ENCODE results near the gene ALG9.

ALG9 gene

DNA sequence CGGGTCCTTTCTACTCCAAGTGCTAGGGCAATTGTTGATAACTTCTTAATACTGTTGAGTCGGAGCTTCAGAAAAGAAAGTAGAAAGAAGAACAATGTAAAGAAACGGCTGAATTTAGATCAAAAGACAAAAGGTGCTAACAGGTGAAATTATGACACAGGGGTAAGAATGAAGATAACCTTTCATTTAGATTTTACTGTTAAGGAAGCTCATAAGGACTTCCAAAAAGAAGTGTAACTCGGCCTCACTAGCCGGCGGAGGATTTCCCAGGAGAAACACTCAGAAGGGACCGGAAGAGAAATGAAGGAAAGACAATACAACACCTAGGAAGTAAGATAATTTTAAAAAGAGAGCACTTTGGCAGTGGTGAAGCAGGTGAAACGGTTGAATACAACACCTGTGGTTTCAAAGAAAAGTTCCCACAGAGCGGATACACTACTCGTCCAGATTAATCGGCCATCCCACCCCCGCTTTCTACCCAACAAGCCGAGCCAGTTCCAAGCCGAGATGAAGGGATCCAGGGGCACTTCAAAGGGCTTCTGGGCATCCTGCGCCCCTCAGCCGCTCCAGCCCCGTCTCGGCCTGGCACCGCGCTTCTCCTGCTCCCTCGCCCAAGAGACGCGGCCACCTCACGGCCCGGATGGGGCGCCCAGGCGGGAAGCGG, 105.9 kb downstream of the ALG9 start:
- peak; percentile 29 for DNase-seq (ENCODE audit: low read depth)

GRCh38 chr11:111764621-111765020, 106.8 kb downstream of the ALG9 start:
- peak; percentile 51 for DNase-seq (ENCODE audit: low read depth)

DNA sequence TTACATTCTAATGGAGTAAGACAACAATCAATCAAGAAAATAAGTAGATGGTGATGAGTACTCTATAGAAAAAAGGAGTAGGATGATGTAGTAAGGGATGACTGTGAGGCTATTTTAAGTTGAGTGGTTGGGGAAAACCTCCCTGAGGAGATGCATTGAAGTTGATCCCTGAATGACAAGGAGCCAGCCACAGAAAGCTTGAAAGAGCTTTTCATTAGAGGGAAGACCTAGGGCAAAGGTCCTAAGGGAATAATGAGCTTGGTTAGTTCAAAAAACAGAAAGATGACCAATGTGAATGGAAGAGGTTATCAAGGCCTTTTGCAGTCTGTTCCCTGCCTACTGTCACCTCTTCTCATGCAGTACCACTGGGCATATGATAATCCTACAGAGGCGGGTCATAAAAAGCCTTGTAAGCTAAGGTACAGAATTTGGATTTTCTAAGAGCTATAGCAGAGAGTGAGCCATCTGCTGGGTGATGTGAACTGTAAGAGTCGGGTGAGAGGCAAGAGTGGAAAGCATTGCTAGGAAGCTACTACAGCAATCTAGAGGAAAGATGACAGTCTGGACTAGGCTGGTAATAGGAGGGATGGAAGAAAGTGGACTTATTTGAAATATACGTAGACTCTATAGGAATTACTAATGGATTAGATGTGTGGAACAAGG, 108.3 kb downstream of the ALG9 start:
- no peak for DNase-seq (ENCODE audit: low read depth)

DNA sequence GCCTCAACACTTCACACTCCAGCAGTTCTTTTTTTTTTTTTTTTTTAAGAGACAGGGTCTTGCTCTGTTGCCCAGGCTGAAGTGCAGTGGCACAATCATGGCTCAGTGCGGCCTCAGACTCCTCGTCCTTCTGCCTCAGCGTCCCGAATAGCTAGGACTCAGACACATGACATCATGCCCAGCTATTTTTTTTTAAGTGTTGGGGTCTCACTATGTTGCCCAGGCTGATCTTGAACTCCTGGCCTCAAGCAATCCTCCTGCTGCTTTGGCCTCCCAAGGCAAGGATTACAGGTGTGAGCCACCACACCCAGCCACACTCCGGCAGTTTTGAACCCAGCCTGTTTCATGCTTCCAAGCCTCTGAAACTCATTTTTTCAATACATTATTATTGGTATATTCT, 108.9 kb downstream of the ALG9 start:
- DNase-seq (ENCODE audit: low read depth): no peak

DNA sequence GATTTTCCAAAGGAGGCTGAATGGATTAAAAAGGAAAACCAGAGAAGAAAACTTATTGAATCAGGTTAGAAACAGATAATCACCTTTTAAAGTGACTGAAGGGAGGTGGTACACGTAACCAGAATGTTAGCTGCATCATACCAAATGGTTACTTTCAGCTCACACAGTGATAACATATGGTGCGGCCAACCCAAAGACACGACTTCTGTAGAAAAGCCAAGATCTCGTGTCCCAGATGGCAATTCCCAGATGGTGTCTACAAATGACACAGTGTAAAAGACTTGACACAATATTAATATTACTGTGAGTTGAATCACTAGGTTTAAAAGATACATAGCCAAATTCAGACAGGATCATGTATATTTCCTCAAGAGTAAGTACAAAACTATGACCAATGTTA, 110.3 kb downstream of the ALG9 start:
- DNase-seq (ENCODE audit: low read depth): no peak

GRCh38 chr11:111759778-111760407, 111.5 kb downstream of the ALG9 start:
- DNase-seq (ENCODE audit: low read depth): no peak

DNA sequence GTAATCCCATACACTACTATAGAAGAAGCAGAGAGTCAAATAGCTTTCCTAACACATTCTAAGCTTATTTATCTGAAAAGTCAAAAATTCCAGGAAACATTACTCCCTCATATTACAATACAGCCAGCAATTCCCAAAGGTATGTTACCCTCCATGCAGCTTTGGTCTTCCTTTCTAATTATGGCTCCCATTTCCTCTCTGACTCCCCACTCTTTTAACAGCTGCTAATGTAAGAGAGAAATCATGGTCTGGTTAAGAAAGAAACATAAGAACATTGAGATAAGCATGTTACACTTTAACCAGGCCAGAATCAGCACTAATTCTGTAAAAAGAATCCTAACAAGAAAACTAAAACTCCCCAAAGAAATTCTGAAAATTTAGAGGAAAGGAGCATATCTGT, 112.0 kb downstream of the ALG9 start:
- DNase-seq (ENCODE audit: low read depth): no peak

GRCh38 chr11:111756097-111756496, 115.3 kb downstream of the ALG9 start:
- no peak for DNase-seq (ENCODE audit: low read depth)

- DNase-seq (ENCODE audit: low read depth): no peak
Observed at GRCh38 chr11:111749646-111750045, 121.7 kb downstream of the ALG9 start.

GRCh38 chr11:111748035-111748804, 123.2 kb downstream of the ALG9 start:
- DNase-seq (ENCODE audit: low read depth): no peak

DNA sequence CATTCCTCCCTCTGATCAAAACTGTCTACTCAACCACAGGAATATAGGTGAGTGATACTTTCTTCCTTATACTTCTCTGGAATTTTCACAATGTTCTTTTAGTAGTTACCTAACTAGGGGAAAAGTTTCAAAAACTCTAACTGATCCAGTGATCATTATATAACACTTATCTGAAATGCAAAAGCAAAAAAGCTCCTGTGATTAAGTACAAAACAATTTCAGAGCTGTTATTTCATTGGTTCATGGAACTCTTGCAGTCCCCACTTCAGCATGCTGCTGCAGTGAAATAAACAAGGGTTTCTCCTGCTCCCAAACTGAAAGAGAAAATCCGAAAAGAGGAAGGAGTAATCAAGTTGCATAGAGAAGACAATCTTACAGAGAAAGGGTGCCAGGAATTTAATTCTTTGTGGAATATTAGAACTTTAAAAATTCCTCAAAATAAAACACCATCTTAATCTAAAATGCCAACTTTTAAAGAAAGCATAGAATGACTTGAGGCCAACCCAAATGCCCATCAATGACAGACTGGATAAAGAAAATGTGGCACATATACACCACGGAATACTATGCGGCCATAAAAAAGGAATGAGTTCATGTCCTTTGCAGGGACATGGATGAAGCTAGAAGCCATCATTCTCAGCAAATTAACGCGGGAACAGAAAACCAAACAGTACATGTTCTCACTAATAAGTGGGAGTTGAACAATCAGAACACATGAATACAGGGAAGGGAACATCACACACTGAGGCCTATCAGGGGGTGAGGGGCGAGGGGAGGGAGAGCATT, 125.5 kb downstream of the ALG9 start:
- DNase-seq (ENCODE audit: low read depth): peak; percentile 65

- no peak for DNase-seq (ENCODE audit: low read depth)
Observed at GRCh38 chr11:111743700-111744099, 127.7 kb downstream of the ALG9 start.

DNA sequence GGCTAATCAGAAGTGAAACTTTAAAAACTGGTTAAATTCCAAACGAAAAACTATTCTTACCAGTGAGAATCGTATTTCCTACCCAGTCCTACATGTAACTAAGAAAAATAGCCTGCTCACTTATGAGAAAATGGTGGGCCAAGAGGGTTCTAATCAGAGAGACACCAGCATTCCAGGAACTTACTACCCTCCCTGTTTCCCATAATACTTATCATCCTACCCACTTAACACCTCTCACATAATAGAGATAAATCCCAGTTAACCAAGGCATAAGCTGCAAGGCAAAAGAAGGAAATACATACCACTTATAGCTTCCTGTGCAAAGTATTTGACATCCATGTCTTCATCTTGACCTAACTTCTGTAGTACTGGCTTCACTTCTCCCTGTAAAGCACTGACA, 129.6 kb downstream of the ALG9 start:
- DNase-seq (ENCODE audit: low read depth): no peak

GRCh38 chr11:111739299-111739698, 132.1 kb downstream of the ALG9 start:
- DNase-seq (ENCODE audit: low read depth): no peak

DNA sequence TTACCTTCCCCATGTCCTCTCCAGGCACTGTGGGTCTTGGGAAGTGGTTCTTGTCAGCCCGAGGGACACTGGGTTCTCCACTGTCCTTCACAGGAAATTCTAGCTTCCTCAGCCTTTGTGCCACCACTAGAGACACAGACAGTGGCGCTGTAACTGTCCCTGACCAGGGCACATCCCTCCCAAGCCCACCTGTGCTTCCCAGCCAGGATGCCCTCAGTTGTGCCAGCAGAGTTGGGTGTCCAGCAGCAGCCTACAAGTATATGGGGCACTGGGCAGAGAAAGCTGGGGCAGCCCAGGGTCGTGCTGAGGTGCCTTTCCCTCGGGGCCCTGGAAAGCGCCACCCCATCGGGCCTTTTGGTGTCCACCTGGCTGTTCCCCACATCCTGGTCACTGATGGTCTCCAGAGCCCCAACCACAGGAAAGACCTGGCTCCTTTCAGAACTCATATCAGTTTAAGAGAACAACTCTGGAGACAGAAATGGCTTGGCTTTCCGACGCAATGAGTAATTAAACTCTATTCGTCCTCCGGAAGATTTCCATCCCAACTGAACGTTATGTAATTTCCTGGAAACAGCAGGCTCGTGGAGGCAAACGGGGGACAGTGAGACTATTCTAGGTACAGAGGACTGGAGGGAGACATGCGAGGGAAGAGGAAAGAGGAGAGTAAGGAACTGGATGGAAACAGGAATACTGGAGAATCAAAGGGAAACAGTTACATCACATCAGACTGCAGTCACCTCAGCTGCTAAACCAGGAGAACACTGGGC, 133.8 kb downstream of the ALG9 start:
- DNase-seq (ENCODE audit: low read depth): no peak

DNA sequence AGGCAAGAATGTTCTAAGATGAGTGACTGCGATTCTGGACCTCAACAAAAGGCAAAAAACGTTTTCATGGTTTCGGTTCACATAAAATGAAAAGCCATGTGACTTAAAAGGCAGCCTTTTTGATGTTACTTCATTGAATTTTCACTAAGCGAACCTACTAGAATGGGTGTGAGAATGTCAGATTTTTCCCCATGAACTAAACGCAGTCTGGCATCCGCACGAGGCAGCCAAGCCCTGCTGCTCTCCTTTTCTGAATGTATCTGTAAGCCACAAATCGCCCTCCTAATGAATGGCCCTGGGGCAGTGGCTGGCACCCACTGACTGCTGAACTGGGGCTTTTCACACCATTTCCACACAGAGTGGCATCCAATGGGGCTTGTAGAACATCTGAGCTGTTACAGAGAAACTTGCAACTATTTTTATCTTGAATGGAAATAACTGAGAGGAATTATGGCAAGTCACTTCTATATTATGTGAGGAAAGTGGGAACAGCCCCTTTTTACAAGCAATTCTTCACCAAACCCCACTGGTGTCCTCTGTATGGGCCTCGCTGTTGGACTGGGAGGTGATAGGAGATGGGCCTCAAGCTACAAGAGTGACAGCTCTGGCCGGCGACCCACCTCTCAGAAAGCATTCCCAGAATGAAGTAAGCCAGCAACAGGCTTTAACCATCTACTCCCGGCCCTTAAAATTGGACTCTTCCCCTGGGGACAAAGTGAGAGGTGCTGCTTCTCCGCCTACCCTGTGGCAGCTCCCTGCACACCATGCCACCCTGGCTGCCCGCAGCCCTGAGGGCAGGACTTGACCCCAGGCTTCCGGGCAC, 134.5 kb downstream of the ALG9 start:
- DNase-seq (ENCODE audit: low read depth): no peak
